KOPT-K1 (cell line): ENCODE measurements around the gene ARID5B.

ENCODE experiments used
- H3K27ac ChIP-seq: fragments of 200-600 bp; sonication (generic); 2 replicates; pipeline ENCODE4 v1.5.1; 2016; ENCODE audit warnings: antibody characterized with exemption, mild to moderate bottlenecking, low read depth, low read length; ENCODE audit not compliant: poor library complexity, severe bottlenecking
- H3K36me3 ChIP-seq: fragments of 200-600 bp; sonication (generic); 2 replicates; pipeline ENCODE4 v1.5.1; 2017; ENCODE audit warnings: antibody characterized with exemption, mild to moderate bottlenecking, low read length, moderate library complexity; ENCODE audit not compliant: insufficient read depth
- H3K9me3 ChIP-seq: fragments of 200-600 bp; sonication (generic); 2 replicates; pipeline ENCODE4 v1.5.1; 2017; ENCODE audit warnings: antibody characterized with exemption, low read length, mild to moderate bottlenecking; ENCODE audit not compliant: insufficient read depth, poor library complexity, severe bottlenecking

Gene ARID5B

DNA sequence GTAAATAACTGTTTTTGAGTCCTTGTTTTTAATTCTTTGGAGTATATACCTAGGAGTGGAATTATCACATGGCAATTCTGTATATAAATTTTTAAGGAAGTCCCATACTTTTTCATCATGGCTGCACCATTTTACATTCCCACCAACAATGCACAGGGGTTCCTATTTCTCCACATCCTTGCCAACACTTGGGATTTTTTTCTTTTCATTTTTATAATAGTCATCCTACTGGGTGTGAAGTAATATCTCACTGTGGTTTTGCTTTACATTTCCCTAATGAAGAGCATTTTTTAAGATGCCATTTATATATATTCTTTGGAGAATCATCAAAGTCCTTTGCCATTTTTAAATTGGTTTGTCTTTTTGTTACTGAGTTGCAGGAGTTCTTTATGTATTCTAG is 89.7 kb downstream of the ARID5B start:
- Histone ChIP-seq H3K36me3 (no peaks in the 10 kb centered on the region; the same call in 1 of the 2 replicates), H3K27ac (no peak overlapping the region), H3K9me3 (no peaks in the 10 kb centered on the region)

DNA sequence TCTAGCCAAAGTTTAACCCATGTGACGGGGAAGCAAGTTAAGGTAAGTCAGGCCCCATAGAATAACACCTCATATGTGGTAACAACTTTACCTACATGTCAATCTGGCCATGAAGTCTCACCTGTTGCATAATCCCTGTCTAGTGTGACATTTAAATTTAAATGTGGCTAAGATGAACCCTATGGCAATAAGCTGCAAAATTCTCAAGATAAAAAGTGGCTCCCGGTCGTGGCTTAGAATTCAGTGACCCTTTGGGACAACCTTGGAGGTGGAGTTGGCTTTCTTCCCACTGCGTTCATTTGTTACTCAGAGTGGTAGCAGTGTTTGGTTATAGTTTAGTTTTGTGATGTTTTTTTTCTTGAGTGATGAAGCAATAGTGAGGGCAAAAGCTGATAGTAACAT is 90.6 kb downstream of the ARID5B start:
- Histone ChIP-seq H3K27ac (no peak overlapping the region), H3K9me3 (no peaks in the 10 kb centered on the region), H3K36me3 (no peaks in the 10 kb centered on the region; the same call in 1 of the 2 replicates)

GRCh38 chr10:61992671-61993668 is 91.5 kb downstream of the ARID5B start:
- Histone ChIP-seq H3K9me3 (no peaks in the 10 kb centered on the region), H3K36me3 (peaks cover 3% of the 10 kb centered on the region), H3K27ac (no peak overlapping the region)

GRCh38 chr10:61993711-61994401 is 92.4 kb downstream of the ARID5B start:
- no peaks in the 10 kb centered on the region for H3K9me3 ChIP-seq
- H3K36me3 ChIP-seq = peaks cover 11% of the 10 kb centered on the region; the same call in 1 of the 2 replicates
- no peak overlapping the region for H3K27ac ChIP-seq

DNA sequence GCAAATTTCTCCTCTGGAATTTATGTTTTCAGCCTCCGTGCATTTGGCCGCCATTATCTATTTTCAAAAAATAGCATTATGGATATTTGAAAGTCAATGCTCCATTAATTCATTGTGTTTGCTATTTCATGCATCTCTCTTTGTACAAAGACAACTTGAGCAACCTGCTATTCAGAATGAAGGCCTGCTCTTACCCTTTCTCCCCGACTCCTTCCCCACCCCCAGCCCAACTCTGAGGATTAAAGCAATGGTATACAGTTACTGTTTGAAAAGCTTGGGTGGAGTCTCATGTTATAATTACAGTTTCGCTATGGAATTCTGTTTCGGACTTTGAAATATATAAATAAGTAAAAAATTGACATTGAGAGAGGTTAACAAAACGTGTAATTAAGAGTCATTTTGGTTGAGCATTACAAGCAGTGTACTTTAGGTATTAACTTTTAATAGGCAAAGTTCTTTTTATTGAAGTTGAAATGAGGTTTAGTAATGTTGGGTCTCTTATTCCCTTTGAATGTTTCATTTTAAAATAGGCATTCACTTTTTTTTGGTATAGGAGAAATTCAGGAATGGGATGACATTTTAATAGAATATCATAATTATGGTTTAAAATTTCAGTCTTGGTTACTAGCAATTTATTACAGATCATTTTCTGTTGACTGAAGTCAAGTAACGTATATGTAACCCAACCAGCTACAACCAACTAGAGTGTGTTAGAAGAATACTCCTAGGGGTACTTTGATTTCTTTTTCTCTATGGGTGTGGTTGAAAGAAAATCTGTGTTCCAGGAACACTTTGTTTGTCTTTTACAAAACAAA is 93.1 kb downstream of the ARID5B start:
- Histone ChIP-seq H3K36me3 (peaks cover 19% of the 10 kb centered on the region; the same call in 1 of the 2 replicates), H3K9me3 (no peaks in the 10 kb centered on the region), H3K27ac (no peak overlapping the region)

DNA sequence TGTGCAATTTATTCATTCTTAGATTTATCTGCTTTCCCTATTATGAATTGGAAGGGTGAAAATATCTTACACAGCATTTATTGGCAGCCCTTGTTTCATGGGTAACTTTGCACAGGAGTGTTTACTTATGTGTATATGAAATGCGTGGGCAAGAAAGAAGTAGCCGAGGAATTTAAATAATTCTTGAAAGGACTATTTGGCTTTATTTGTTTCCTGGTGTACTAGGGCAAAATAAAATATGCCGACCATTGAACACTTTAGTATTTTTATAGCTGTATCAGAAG is 93.7 kb downstream of the ARID5B start:
- Histone ChIP-seq H3K9me3 (no peaks in the 10 kb centered on the region), H3K27ac (no peak overlapping the region), H3K36me3 (peaks cover 25% of the 10 kb centered on the region)

- Histone ChIP-seq H3K36me3 (peaks cover 54% of the 10 kb centered on the region), H3K9me3 (no peaks in the 10 kb centered on the region), H3K27ac (no peak overlapping the region)
Measured at GRCh38 chr10:61998937-61999336, 97.4 kb downstream of the ARID5B start.

- no peak overlapping the region for H3K27ac ChIP-seq
- H3K36me3 ChIP-seq = peaks cover 57% of the 10 kb centered on the region
- no peaks in the 10 kb centered on the region for H3K9me3 ChIP-seq
Measured at GRCh38 chr10:62000037-62000603, 98.6 kb downstream of the ARID5B start.

DNA sequence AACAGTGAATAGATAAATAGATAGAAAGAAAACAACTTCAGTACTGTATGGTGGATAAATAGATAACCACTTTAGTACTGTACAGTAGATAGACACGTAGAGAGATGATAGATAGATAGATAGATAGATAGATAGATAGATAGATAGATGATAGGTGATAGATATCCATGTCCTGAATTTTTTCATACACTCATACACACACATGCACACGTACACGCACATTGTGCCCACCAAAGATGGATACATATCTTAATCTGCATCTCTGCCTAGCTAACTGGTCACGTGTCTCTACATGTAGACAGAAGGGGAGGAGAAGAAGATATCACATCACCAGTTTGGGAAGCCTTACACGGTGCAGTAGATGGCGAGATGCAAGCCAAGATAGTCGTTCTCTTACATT is 99.2 kb downstream of the ARID5B start:
- peaks cover 63% of the 10 kb centered on the region for H3K36me3 ChIP-seq
- no peaks in the 10 kb centered on the region for H3K9me3 ChIP-seq
- no peak overlapping the region for H3K27ac ChIP-seq

DNA sequence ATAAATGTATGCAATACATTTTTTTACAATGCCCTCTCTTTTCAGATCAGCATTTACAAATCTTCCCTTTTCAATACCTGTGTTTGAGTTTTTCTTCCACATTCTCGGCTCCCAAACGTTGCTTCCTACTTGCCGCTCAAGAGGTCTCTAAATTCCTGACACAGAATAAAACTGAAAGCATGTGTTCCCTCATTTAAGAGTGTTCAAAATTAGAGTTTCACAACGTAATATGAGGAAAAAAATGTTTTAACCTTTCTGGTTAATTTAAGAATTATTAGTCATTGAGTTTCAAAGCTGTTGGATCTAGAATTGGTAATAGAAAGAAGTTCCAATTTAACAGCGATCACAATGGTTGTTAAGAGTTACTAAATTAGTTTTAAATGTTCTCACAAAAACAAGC is 100.4 kb downstream of the ARID5B start:
- peaks cover 75% of the 10 kb centered on the region for H3K36me3 ChIP-seq
- H3K9me3 ChIP-seq = no peaks in the 10 kb centered on the region
- H3K27ac ChIP-seq = no peak overlapping the region

GRCh38 chr10:62002753-62003152 is 101.3 kb downstream of the ARID5B start:
- no peak overlapping the region for H3K27ac ChIP-seq
- H3K9me3 ChIP-seq = no peaks in the 10 kb centered on the region
- H3K36me3 ChIP-seq = peaks cover 74% of the 10 kb centered on the region

DNA sequence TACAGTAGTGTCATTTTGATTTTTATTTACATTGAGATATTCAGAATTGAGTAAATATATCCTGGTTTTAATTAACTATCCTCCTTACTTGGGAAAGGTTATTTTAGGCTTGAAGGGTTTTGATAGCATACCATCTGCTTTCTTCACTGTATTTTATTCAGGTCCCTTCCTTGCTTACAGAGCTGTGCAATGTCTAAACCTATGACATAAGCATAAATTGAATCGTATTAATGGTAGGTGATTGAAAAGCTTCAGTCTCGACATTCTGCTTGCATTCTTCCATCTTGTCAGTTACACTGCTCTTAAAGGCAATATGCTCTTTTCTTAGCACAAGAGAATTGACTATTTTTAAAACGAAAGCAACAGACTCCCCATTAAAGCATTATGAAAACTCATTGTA is 102.5 kb downstream of the ARID5B start:
- no peaks in the 10 kb centered on the region for H3K9me3 ChIP-seq
- H3K36me3 ChIP-seq = peaks cover 61% of the 10 kb centered on the region
- H3K27ac ChIP-seq = no peak overlapping the region

DNA sequence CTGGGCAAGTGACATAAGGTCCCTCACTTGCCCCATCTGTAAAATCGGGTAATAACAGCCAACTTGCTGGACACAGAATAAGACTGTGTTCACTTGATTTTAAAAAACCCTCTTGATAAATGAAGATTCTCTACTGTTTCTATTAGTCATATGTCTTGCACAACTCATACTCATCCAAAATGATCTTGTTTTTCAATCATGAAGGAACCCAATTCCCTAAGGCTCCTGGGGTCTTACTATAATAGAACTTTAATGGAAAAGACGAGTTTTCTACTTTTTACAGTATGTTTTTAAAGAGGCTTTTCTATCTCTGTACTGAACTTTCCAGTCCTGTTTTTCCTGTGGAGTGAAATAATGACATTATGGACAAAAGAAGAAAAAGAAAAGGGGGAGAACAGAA is 103.8 kb downstream of the ARID5B start:
- Histone ChIP-seq H3K36me3 (peaks cover 53% of the 10 kb centered on the region), H3K27ac (no peak overlapping the region), H3K9me3 (no peaks in the 10 kb centered on the region)

DNA sequence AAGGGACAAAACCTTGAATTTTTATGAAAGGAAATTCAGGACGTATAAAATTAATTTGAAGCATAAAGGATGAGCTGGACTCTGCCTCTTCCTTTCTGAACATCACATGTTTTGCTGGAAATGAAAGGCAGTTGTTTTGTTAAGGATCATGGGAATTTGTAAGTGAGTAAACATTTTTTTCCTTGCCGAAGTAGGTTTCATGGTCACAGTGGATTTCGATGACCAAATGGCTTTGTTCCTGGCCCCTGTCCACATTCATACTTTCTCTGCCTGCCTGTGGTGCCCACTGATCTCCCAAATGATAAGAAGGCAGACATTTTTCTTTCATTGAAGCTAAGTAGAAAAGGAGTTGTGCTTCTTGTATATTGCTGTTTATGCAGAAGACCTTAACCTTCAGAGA is 104.2 kb downstream of the ARID5B start:
- peaks cover 53% of the 10 kb centered on the region for H3K36me3 ChIP-seq
- no peaks in the 10 kb centered on the region for H3K9me3 ChIP-seq
- no peak overlapping the region for H3K27ac ChIP-seq

- Histone ChIP-seq H3K9me3 (no peaks in the 10 kb centered on the region), H3K27ac (no peak overlapping the region), H3K36me3 (peaks cover 53% of the 10 kb centered on the region)
Measured at GRCh38 chr10:62007145-62007544, 105.6 kb downstream of the ARID5B start.
